Endometrial microvascular endothelial cells (primary cell): Measurements from ENCODE around the gene ADAMTS9. TPM values are rescaled to one million over a fixed set of nuclear protein-coding genes. Genes with fewer than 3 reads are reported as not detected.

Source experiments
- in situ Hi-C: cut with HindIII; loops from 2 replicates; pipeline ENCODE4 v1.10.0; 2017; ENCODE audit warnings: low sequenced_read_pairs, low pct_unique_long_range_greater_than_20kb; ENCODE audit errors: inconsistent ontology term
- total RNA-seq: library from RNA; depleted of rRNA; stranded (reverse); fragments of >200 nt; gene quantifications from one replicate; pipeline ENCODE4 v1.2.3, GENCODE V29; 2015; ENCODE audit errors: inconsistent ontology term

Gene ADAMTS9
- total RNA-seq, 1 donor from 2014 or later: 33.9 TPM

DNA sequence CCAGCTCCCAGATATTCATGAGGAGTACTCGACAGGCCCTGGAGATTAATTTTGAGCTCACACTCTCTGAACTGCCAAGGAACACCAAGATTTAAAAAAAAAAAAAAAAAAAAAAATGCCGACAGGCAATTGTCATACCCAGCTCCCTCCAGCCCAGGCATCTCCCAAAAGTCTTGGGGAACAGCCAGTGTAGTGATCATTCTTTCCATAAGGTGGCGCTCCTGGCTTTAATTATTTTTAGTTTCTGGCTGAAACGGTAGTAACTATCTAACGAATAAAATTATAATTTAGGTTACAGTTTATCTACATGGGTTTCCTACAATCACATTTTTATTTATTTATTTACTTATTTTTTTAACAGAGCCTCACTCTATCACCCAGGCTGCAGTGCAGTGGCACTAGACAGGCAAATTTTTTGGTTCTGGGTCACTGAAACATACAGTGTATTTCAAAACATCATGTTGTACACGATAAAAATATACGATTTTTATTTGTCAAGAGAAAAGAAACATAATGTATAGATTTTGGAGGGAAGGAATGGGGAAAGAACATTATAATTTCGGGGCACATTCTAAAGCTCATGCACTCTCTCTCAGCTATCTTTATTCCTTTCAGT, 157.3 kb downstream of the ADAMTS9 start:
- in situ Hi-C loops: no loop called here

DNA sequence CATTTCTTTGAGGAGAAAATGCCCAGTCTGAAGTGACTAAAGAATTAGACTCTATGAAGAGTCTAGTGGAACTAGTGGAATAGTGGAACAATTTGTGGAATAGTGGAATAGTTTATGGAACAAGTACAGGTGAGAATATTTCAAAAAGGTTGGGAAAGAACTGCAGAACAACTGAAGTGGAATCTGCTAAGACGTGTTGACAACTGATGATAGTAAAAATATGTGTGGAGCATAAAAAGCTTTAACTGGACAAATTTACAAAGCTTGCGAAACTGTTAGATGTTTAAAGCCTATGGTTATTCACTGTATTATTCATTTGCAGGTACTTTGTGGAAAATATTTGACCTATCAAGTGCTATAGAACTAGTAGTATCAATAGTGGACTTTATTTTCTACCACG, 164.5 kb downstream of the ADAMTS9 start:
- in situ Hi-C loops: no loop called here

GRCh38 chr3:64520334-64520733, 167.5 kb downstream of the ADAMTS9 start:
- in situ Hi-C loops: no loop called here

- in situ Hi-C loops: no loop called here
Measured at GRCh38 chr3:64518950-64519349, 168.8 kb downstream of the ADAMTS9 start.

GRCh38 chr3:64518496-64518895, 169.3 kb downstream of the ADAMTS9 start:
- in situ Hi-C loops: no loop called here

DNA sequence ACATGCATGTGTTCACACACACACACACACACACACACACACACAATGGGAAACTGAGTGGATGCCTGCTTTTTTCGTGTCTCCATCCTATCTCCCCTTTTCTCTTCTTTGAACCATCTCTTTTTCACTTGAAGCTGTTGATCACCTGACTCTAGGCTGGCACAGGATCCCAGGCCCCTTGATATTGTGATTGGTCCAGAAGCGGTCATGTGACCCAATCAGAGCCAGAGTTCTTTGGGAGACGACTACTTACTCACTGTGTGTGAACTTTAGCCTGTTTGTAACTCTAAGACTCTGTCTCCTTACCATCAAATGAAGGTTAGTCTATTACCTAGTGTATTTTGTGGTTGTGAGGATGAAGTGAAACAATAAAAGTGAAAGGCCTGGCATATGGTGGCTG, 172.9 kb downstream of the ADAMTS9 start:
- in situ Hi-C loops: no loop called here

- in situ Hi-C loops: no loop called here
Measured at GRCh38 chr3:64509206-64509605, 178.6 kb downstream of the ADAMTS9 start.

GRCh38 chr3:64508140-64508539, 179.7 kb downstream of the ADAMTS9 start:
- in situ Hi-C loops: no loop called here

GRCh38 chr3:64506255-64506654, 181.5 kb downstream of the ADAMTS9 start:
- in situ Hi-C loops: no loop called here

DNA sequence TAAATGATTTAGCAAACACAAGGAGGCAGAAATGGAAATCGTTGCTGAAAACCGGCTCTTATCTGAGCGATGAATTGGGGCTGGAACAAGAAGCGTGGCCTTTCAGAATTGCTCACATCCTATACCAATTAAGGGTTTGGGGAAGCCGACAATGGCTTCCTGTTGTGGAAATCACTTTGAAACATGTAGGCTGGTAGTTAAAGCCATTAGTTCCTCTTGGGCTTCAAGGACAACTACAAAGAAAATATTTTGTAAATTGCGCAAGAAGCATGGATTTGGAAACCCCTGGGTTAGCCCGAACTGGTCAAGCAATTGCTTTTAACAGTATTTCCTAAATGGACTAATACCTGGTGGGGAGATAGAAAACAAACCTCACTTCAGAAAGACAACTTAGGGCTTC, 182.4 kb downstream of the ADAMTS9 start:
- in situ Hi-C loops: no loop called here

DNA sequence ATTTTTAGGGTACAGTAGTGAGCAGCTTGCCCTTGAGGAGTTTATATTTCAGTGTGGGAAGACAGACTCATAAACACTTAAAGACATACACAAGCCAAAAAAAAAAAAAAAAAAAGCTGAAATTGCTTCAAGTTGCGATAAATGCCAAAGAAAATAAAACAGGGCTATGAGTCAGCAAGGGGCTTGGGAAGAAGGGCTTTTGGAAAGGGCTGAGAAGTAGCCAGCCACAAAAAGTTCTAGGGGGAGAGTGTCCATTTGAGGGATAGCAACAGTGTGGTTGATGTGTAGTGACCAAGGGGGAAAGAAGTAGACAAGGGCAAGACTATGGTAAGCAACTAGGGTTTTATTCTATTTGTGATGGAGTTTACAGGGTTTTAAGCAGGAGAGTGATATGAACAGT, 185.5 kb downstream of the ADAMTS9 start:
- in situ Hi-C loops: no loop called here

DNA sequence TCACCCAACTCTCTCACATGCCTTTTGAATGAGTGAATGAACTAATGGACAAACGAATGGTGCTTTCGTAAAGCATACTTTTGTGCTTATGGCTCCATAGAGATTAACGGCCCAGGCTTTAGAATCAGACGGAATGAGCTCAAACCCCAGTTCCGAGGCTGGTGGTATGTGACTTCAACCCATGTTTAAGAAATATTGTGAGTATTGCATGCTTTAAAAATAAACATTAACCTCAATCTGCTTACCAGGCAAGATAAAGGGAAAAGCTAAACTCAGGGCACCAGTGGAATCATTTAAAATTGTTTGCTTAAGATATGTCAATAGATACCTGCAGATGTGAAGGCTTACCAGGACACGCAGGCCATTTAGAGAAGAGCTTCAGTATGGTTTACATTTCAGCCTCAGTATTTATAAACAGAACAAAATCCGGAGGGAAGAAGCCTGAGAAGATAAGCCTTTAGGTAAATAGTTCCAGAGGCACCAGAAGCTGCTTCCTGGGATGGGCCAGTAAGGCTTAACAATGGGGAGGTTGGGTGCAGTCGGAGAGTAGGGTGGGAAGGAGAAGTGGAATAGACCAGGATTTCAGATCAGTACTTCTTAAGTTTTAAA, 186.4 kb downstream of the ADAMTS9 start:
- in situ Hi-C loops: no loop called here

- in situ Hi-C loops: no loop called here
Measured at GRCh38 chr3:64496786-64497490, 190.9 kb downstream of the ADAMTS9 start.

GRCh38 chr3:64495781-64496334, 191.9 kb downstream of the ADAMTS9 start:
- in situ Hi-C loops: no loop called here

DNA sequence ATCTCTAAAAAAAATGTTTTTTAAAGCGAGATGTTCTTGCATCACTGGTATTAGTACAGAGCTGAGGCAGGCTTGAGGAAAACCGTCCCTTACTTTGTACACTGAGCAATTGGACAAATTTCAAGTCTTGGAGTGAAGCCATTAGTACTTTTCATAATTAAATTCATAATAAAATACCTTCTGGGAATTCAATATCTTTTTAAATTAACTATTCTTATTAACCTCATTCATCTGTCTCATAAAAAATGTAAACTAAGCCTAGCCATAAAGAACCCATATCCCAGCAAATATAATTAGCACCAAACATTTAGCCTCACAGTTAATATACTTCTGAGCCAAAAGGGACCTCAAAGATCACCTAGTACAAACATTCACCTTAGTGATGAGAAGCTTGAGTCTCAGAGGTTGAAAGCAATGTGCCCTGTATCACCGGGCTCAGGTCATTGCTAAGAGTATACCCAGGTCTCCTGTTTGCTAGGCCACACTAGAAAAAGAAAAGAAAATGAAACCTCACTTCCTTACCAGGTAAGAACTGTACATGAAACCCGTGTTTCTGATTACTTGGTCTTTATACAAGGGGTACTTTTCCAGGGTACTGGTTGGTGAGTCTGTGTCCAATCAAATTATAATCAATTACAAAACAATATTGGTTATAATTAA, 192.5 kb downstream of the ADAMTS9 start:
- in situ Hi-C loops: no loop called here

DNA sequence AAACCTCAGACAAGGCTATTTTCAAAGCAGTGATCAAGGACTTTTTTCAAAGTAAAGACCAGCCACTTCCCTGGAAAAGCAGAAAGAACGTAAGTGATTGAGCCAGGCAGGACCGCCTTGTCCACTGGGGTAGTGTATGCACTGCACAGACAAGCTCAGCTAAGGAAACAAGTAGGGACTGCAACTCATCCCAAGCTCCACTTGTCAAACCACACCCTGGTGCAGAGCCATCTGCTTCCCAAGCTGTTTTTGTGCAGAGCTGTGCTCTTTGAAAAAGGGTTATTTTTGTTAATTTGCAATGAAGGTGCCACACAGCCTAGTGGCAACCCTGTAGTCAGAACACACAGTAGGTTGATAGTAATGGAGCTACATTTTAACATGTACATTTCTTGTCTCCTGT, 193.3 kb downstream of the ADAMTS9 start:
- in situ Hi-C loops: no loop called here

GRCh38 chr3:64493149-64493548, 194.7 kb downstream of the ADAMTS9 start:
- in situ Hi-C loops: no loop called here

GRCh38 chr3:64491843-64492242, 196.0 kb downstream of the ADAMTS9 start:
- in situ Hi-C loops: no loop called here

DNA sequence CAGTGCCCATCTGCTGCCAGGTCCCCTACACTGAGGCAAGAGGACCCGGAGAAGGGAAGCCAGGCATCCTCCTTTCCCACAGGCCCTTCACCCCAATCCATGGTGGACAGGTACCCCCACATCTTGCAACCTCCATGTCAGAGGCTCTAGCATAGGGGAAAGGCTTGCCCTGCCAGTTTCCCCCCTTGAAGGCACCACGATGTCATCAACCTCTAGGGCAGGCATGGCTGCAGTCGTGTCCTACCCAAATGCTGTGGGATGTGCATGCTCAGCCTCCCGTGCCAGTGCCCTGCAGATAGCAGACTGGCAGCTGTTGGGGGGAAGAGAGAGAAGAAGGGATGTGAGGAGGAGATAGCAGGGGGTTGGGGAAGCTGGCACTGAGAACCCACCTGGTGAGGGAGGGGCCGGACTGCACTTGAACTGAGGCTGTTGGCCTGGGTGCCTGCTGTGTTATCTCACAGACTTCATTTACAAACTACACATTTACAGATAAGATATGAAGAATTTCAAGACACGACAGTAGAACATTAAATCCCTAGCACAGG, 197.5 kb downstream of the ADAMTS9 start:
- in situ Hi-C loops: no loop called here
